IPS-18a (cell line): ENCODE results near the gene NTSR1.

Experiments
- H3K27ac ChIP-seq: one replicate; pipeline ENCODE4 v1.5.1; 2013; ENCODE audit warnings: low read length
- H3K27me3 ChIP-seq: one replicate; pipeline ENCODE4 v1.6.1; 2013; ENCODE audit warnings: mild to moderate bottlenecking, low read length; ENCODE audit not compliant: control insufficient read depth, insufficient read depth
- H3K36me3 ChIP-seq: one replicate; pipeline ENCODE4 v1.6.1; 2013; ENCODE audit warnings: low read depth, low read length; ENCODE audit not compliant: control insufficient read depth
- H3K4me1 ChIP-seq: one replicate; pipeline ENCODE4 v1.6.1; 2013; ENCODE audit warnings: low read depth, low read length; ENCODE audit not compliant: control insufficient read depth
- H3K4me3 ChIP-seq: one replicate; pipeline ENCODE4 v1.5.1; 2013; ENCODE audit warnings: low read length
- H3K9ac ChIP-seq: one replicate; pipeline ENCODE4 v1.6.1; 2013; ENCODE audit warnings: mild to moderate bottlenecking, low read length, moderate library complexity
- H3K9me3 ChIP-seq: one replicate; pipeline ENCODE4 v1.6.1; 2013; ENCODE audit warnings: low read depth, low read length; ENCODE audit not compliant: control insufficient read depth

The NTSR1 gene

GRCh38 chr20:62708591-62709536 is at the start of gene NTSR1:
NTSR1 (plus strand) TSS chr20:62708836; CDS start chr20:62709208, 372 bp downstream.
- Histone ChIP-seq H3K4me1 (no peaks in the 10 kb centered on the region), H3K4me3 (peak within 1 kb of the TSS; percentile 38), H3K27me3 (peaks cover 49% of the 10 kb centered on the region), H3K9me3 (no peaks in the 10 kb centered on the region), H3K9ac (no peak within 1 kb of the TSS), H3K36me3 (no peaks in the 10 kb centered on the region), H3K27ac (no peak within 1 kb of the TSS)

- H3K36me3 ChIP-seq: no peaks in the 10 kb centered on the region
These were observed 49.0 kb upstream of the NTSR1 start for GRCh38 chr20:62659488-62660239.

GRCh38 chr20:62660240-62660615 is 48.4 kb upstream of the NTSR1 start:
- Histone ChIP-seq H3K4me3 (no peak overlapping the region), H3K4me1 (no peaks in the 10 kb centered on the region), H3K27me3 (no peaks in the 10 kb centered on the region), H3K9ac (no peak overlapping the region), H3K9me3 (no peaks in the 10 kb centered on the region), H3K27ac (no peak overlapping the region), H3K36me3 (no peaks in the 10 kb centered on the region)

More at GRCh38 chr20:62659488-62660239, 49.0 kb upstream of the NTSR1 start:
- Histone ChIP-seq H3K4me1 (no peaks in the 10 kb centered on the region), H3K4me3 (no peak overlapping the region), H3K9me3 (no peaks in the 10 kb centered on the region), H3K9ac (no peak overlapping the region), H3K27ac (no peak overlapping the region), H3K27me3 (no peaks in the 10 kb centered on the region)

- no peaks in the 10 kb centered on the region for H3K9me3 ChIP-seq
These were observed 47.9 kb upstream of the NTSR1 start for GRCh38 chr20:62660768-62661167.

GRCh38 chr20:62661647-62662046 is 47.0 kb upstream of the NTSR1 start:
- Histone ChIP-seq H3K27me3 (no peaks in the 10 kb centered on the region), H3K9me3 (no peaks in the 10 kb centered on the region), H3K4me3 (no peak overlapping the region), H3K9ac (no peak overlapping the region), H3K36me3 (no peaks in the 10 kb centered on the region), H3K27ac (no peak overlapping the region), H3K4me1 (no peaks in the 10 kb centered on the region)

More at GRCh38 chr20:62660768-62661167, 47.9 kb upstream of the NTSR1 start:
- H3K9ac ChIP-seq: no peak overlapping the region
- H3K36me3 ChIP-seq: no peaks in the 10 kb centered on the region
- no peak overlapping the region for H3K4me3 ChIP-seq
- no peak overlapping the region for H3K27ac ChIP-seq
- H3K4me1 ChIP-seq: no peaks in the 10 kb centered on the region
- H3K27me3 ChIP-seq: no peaks in the 10 kb centered on the region

GRCh38 chr20:62662422-62662821 is 46.2 kb upstream of the NTSR1 start:
- H3K27me3 ChIP-seq: no peaks in the 10 kb centered on the region
- no peaks in the 10 kb centered on the region for H3K4me1 ChIP-seq
- no peak overlapping the region for H3K27ac ChIP-seq
- no peak overlapping the region for H3K9ac ChIP-seq
- no peak overlapping the region for H3K4me3 ChIP-seq
- H3K9me3 ChIP-seq: no peaks in the 10 kb centered on the region
- H3K36me3 ChIP-seq: no peaks in the 10 kb centered on the region

- Histone ChIP-seq H3K9ac (no peak overlapping the region), H3K9me3 (no peaks in the 10 kb centered on the region), H3K4me3 (no peak overlapping the region), H3K36me3 (no peaks in the 10 kb centered on the region), H3K4me1 (no peaks in the 10 kb centered on the region), H3K27ac (no peak overlapping the region), H3K27me3 (no peaks in the 10 kb centered on the region)
These were observed 45.3 kb upstream of the NTSR1 start for GRCh38 chr20:62663145-62664018.

GRCh38 chr20:62664019-62664971 is 44.3 kb upstream of the NTSR1 start:
- Histone ChIP-seq H3K27ac (no peak overlapping the region), H3K27me3 (no peaks in the 10 kb centered on the region), H3K4me3 (no peak overlapping the region), H3K36me3 (no peaks in the 10 kb centered on the region), H3K9me3 (no peaks in the 10 kb centered on the region), H3K4me1 (no peaks in the 10 kb centered on the region), H3K9ac (no peak overlapping the region)

GRCh38 chr20:62665153-62665754 is 43.4 kb upstream of the NTSR1 start:
- Histone ChIP-seq H3K27me3 (no peaks in the 10 kb centered on the region), H3K4me1 (no peaks in the 10 kb centered on the region), H3K9me3 (no peaks in the 10 kb centered on the region), H3K36me3 (no peaks in the 10 kb centered on the region), H3K9ac (no peak overlapping the region), H3K4me3 (no peak overlapping the region), H3K27ac (no peak overlapping the region)
